GM19328 (cell line): Measurements from ENCODE around the gene IQGAP3.

Experiments
- ATAC-seq: cut with Tn5 transposase; IDR thresholded peaks from one replicate; pipeline ENCODE4 v1.9.1; 2021; ENCODE audit warnings: mild to moderate bottlenecking, moderate library complexity; ENCODE audit not compliant: unreplicated experiment

IQGAP3 gene

DNA sequence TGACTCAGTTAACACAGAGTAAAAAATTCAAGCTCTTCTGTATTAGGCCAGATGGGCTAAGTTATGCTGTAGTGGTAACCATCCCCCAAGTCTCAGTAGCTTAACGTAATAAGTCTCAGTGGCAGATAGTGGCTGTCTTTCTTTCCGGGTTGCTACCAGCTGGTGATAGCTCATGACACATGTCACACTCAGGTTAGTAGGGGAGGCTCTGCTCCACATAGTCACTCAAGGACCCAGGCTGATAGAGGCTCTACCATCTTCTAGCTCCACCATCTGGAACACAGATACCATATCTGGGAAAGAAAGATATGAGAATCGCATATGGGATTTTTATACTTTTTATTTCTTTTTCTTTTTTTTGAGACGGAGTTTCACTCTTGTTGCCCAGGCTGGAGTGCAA is 55.5 kb downstream of the IQGAP3 start:
- ATAC-seq, result no peak

GRCh38 chr1:156515956-156516355 is 56.4 kb downstream of the IQGAP3 start:
- no peak for ATAC-seq

DNA sequence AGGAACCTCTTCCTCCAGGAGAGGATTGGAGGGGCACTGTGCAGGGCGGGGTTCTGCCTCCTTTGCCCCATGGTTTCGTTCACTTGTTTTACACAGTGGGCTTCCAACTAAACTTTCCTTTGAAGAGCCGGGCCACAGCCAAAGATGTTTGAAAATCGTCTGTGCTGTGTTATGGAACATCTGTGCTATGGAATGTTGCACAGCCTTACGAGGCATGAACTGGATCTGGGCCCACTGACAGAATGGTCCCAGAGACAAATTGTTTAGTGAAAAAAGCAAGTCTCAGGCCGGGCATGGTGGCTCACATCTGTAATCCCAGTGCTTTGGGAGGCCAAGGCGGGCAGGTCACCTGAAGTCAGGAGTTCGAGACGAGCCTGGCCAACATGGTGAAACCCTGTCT is 59.2 kb downstream of the IQGAP3 start:
- no peak for ATAC-seq

GRCh38 chr1:156511644-156512043 is 60.7 kb downstream of the IQGAP3 start:
- ATAC-seq, result no peak

DNA sequence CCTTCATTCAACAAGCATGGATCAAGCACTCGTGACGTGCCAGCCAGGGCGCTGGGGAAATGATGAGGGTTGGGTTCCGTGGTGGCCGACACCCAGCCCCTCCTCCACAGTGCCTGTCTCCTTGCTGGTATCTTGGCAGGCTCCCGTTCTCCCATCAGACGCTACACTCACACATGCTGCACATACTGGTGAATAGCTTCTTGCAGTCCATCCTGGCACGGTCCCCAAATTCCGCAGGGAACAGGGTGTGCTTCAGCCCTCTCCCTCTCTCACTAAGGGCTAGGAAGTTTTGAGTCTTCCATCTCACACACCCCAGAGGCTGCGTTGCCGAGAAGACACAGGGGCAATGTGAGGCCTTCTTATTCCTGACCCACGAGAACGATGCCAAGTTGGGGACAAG is 61.7 kb downstream of the IQGAP3 start:
- no peak for ATAC-seq

DNA sequence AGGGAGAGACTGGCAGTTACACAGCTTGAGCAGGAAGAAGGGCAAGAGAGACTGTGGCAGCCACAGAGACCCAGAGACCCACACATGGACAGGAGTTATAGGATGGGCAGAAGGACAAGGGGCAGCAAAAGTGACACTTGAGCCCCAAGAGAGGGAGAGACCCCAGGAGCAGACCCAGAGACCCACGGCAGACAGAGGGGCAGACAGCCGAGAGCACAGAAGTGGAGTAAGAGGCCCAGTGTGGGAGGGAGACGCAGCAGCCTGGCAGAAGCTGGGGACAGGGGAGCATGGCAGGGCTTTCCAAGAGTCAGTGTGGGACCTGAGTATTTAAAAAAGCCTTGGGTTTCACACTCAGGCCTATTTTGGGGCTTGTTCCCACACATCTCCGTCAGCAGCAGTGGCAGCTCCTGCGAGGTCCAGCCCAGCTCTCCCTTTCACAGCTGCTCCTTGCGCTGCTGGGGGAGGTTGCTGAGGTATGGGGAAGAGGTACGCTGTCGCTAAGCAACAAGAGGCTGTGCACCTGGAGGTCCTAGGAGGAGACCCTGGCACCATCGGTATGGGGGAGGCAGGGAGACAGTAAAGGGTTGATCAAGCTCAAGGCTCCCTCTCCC is 62.8 kb downstream of the IQGAP3 start:
- no peak for ATAC-seq

GRCh38 chr1:156508955-156509234 is 63.5 kb downstream of the IQGAP3 start:
- no peak for ATAC-seq

DNA sequence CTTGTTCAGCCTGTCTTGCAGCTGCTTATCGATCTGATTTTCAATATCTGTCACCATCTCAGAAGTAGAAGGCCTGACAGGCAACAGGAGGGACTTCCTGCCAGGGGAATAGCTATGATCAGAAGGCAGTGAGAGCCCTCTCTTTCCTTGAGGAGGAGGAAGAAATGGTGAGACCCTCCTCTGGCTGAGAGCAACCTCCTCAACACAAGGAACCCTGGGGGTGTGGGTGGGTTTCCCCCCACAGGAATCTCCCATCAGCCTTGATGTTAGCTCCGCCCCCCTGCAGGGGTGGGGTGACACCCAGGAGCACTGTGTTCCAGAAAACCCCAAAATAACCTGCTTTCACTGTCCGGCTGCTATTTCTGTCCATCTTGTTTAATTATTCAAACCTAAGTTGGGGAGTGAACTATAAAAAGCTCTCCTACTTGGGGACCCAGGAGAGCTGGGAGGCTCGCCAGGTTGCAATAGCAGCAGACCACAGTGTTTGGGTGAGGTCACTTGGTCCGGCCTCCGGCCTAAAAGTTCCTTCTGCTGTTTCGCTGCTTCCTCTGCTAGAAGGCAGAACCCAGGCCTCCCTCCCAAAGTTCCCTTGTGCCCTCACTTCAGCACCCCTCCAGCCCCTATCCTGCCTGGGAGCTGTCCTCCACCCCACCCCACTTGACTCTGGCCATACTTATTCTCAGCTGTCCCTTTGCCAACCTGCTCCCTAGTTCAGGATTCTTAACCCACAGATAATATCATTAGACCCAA is 64.0 kb downstream of the IQGAP3 start:
- no peak for ATAC-seq

DNA sequence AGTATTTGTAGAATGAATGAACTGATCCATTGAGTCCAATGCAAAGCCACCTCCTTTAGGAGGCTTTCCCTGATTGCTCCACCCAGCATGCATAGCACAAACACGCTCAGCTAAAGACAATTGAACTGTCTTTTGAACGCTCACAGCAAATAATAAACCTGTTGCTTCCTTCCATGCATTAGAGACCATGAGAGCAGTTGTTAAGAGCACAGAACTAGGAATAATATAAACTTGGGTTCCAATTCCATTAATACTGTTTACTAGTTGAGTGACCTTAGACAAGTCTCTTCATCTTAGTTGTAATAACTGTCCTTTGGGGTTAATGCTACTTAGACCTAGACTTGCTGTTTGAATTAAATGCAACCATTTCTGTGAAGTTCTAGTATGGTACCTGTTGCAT is 65.9 kb downstream of the IQGAP3 start:
- no peak for ATAC-seq

DNA sequence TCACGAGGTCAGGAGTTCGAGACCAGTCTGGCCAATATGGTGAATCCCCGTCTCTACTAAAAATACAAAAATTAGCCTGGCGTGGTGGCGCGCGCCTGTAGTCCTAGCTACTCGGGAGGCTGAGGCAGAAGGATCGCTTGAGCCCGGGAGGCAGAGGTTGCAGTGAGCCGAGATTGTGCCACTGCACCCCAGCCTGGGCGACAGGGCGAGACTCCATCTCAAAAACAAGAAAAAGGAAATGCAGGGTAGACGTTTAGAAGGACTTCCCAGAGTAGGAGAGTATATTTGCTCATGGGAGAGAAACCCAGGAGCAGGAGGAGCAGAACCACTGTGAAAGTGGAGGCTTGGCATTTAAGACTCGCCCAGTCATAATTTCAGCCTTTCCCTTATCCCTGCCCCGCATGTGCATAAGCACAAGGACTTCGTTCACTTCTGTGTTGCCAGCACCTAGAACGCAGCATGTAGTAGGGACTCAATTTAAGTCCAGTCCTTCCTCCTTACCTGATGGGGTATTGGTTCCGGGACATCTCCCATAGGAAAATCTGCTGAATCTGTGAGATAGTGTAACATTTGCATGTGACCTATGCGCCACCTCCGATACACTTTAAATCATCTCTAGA is 66.6 kb downstream of the IQGAP3 start:
- ATAC-seq, result no peak

DNA sequence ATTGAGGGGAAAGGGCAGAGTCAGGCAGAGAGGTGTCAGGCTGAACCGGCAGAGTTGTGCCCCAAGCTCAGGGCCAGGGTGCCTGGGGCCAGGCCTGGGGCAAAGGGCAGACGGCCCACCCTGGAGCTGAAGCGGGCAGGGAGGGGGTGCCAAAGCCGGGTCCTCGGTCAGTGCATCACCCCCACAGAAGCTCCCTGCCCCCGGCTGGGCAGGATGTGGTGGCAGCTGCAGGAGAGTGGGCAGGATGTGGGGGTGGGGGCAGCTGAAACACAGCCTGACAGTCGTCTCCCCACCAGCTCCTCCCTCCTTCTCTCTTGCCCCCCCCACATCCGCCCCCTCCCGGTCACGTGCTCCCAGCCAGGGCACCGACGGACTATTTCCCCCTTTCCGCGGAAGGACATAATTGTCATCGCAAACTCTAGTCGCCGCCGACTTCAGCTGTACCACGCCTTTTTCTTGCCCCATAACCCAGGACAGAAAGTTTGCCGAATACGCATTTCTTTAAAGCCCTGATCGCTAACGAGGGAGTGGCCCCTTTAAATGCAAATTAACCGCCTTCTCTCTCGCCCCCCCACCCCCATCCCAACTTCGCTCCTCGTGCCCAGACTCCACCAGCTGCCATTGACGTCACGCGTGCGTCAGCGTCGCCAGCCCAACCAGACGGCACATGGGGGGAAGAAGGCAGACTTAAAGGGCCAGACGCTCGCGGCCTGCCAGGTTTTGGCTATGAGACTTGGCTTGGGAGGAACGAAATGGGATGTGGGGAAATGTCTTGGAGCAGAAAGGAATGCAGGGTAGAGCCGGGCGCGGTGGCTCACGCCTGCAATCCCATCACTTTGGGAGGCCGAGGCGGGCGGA is 67.3 kb downstream of the IQGAP3 start:
- peak; percentile 35 for ATAC-seq

GRCh38 chr1:156504438-156504813 is 67.9 kb downstream of the IQGAP3 start:
- no peak for ATAC-seq

- ATAC-seq, result no peak
Observed at GRCh38 chr1:156503698-156504437, 68.5 kb downstream of the IQGAP3 start.

DNA sequence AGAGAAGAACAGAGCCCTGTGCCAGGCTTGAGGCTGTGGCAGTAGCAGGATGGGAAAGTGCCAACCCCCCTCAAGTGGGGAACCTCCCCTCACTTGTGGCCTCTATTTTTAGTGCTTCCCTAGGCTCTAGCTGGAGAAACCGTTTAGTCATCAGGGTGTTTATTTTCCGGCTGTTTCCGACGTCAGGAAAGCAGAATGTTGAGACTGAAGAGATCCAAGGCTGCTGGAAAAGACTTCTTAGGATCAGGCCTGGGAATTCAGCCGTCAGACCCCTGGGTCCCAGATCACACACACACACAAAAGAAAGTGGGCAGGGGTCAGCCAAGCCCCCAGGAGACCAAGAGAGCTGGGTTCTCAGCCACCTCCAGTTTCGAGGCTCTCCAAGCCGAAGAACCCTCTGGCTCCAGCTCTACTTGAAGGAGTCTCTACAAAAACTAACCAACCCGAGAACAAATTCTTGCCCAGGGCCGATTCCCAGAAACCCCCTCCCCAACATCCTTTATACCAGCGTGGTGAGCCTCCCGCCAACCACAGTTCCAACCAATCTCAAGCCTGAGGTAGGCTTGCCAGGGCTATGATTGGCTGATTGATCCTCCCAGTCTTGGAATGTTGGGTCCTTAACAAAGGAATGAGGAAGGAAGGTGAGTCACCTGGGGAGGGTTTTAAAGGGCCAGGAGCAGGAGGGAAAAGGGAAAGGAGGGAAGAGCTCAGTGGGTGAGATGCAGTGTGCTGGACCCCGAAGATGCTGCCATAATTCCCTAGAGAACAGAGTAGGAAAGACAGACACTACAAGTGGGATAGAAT is 69.3 kb downstream of the IQGAP3 start:
- no peak for ATAC-seq

- ATAC-seq, result no peak
Observed at GRCh38 chr1:156502391-156502893, 69.9 kb downstream of the IQGAP3 start.

DNA sequence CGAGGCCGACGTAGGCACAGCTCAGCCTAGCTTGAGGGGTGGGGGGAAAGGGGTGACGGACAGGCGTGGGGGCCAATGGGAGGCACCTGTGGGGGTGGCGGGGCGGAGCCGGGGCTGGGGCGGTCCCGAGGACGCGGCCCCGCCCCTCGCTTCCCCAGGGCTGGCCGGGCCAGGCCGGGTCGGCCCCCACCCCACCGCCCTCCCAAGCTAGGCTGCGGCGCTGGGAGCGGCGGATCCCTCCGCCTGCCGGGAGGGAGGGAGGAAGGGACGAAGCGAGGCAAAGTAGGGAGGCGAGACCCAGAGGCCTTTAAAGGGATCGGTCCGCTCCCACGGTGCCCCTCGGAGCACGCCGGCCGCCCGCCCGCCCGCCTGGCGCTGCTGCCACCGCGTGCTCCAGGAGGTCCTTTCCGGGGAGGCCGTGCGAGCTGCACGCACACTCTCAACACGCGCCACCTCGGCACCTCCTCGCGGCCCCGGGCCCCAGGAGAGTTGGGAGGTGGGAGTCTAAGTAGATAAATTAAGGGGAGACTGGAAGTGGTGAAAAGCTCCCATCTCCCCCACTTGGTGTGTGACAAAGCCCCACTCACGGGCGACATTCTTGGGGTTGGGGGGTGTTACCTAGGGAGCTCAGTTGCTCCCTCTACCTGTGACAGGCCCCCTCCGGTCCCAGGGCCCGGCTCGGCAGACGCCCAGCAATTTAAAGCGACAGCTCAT is 71.4 kb downstream of the IQGAP3 start:
- ATAC-seq, result peak; percentile 42

- ATAC-seq, result no peak
Observed at GRCh38 chr1:156500543-156500792, 71.9 kb downstream of the IQGAP3 start, which contains the start of gene MEF2D. MEF2D (minus strand) TSS chr1:156500775; CDS start chr1:156483292, 17,483 bp downstream.

DNA sequence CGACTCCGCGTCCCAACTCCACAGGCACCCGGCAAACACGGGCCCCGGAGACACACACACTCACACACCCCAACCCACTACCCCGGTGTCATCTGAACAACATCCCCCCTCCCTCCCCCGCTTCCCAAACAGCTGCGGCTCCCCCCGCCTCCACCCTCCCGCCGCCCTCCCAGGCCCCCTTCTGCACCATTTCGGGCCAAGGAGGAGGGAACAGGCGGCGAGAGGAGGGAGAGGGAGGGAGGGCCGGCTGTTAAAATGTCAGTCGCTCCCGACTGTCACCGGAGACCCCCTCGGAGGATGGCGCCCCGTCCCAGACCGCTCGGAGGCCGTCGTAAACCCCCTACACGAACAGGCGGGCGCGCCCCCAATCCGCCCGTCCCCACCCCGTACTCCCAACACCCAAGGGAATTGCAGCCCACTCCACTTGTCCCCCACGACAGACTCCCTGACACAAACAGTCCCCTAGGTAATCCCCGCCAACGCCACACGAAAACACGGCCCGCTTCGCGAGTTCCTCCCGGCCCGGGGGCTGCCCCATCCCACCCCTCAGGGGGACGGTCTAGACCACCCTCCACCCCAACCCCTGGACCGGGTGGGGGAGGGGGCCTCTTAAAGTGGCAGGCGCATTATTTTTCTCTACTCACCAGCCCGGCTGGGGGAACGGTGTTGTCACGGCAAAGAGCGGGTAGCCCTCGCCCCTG is 72.4 kb downstream of the IQGAP3 start:
- peak; percentile 1 for ATAC-seq
